Endometrial microvascular endothelial cells (primary cell): ENCODE results near the gene NEU2. TPM values are rescaled to one million over a fixed set of nuclear protein-coding genes. Genes with fewer than 3 reads are reported as not detected.
"Not testable (repeated sequence)": the region's sequence is repeated elsewhere in the genome, so short reads cannot be mapped to it uniquely, and the experiment has no call there.

Source experiments
- in situ Hi-C: cut with HindIII; loops from 2 replicates; pipeline ENCODE4 v1.10.0; 2017; ENCODE audit warnings: low sequenced_read_pairs, low pct_unique_long_range_greater_than_20kb; ENCODE audit errors: inconsistent ontology term
- total RNA-seq: library from RNA; depleted of rRNA; stranded (reverse); fragments of >200 nt; gene quantifications from one replicate; pipeline ENCODE4 v1.2.3, GENCODE V29; 2015; ENCODE audit errors: inconsistent ontology term

NEU2 gene
- total RNA-seq, 1 donor from 2014 or later, result not detected

DNA sequence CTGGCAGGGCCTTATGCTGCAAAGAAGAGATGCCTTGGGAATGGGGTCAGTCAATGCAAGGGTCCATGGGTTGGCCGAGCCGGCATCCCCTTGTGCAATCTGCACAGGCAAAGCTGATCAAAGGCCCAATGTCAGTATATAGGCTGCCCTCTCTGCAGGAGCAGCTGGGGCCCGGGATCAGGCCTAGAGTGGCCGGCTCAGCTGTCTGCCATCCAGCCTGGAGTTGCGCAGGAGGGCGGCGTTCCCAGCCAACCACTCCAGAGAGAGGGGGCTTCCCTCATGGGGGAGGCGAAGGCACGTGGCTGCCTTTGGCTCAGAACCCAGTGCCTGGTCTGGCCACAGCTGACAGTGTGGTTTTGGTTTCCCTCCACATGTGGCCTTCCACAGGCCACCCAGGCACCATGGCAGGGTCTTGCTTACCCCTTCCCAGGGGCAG lies 31.5 kb downstream of the NEU2 start:
- in situ Hi-C loops, result no loop called here

- in situ Hi-C loops, result no loop called here
Measured at GRCh38 chr2:233064530-233065199, 32.2 kb downstream of the NEU2 start.

- in situ Hi-C loops, result not testable (repeated sequence)
Measured at GRCh38 chr2:233065200-233065589, 32.7 kb downstream of the NEU2 start.

DNA sequence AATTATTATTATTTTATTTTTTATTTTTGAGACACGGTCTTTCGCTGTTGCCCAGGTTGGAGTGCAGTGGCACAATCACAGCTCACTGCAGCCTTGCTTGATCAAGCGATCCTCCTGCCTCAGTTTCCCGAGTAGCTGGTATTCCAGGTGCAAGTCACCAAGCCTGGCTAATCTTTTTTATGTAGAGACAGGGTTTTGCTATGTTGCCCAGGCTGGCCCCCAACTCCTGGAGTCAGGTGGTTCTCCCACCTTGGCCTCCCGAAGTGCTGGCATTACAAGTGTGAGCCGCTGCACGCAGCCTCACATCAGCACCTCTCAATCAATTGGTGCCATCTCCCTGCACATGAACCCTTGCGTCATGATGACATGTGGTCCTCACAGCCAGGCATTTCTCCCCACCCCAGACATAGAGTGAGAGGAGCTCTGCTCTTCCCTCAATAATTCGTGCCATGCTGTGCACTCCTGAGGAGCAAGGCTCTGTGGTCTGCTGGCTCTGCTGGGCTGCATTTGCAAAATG lies 33.5 kb downstream of the NEU2 start:
- in situ Hi-C loops, result no loop called here

- in situ Hi-C loops, result no loop called here
Measured at GRCh38 chr2:233068762-233069418, 36.4 kb downstream of the NEU2 start.

GRCh38 chr2:233072838-233073237 lies 40.4 kb downstream of the NEU2 start:
- in situ Hi-C loops, result no loop called here

DNA sequence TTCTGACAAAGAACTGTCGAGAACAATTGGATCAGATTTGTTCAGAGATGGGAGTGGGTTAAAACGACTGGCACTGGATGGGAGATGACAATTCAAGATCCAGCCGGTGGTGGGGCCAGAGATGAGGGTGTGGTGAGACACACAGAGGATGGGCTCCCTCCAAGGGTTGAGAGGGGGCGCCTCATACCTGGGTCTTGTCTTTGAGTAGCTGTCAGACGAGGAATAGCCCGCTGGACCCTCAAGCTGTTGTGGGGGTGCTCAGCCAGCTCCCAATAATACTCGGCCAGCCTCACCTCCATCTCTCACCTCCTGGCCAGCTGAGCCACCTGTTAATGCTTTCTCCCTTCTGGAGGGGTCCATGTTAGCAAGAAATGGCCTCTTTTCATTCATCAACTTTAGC lies 41.6 kb downstream of the NEU2 start:
- in situ Hi-C loops, result no loop called here

- in situ Hi-C loops, result loop anchor here (25.0 kb wide), 1 partner anchor 162 kb away; no protein-coding TSS in a partner anchor
Measured at GRCh38 chr2:233075141-233075965, 42.9 kb downstream of the NEU2 start.

DNA sequence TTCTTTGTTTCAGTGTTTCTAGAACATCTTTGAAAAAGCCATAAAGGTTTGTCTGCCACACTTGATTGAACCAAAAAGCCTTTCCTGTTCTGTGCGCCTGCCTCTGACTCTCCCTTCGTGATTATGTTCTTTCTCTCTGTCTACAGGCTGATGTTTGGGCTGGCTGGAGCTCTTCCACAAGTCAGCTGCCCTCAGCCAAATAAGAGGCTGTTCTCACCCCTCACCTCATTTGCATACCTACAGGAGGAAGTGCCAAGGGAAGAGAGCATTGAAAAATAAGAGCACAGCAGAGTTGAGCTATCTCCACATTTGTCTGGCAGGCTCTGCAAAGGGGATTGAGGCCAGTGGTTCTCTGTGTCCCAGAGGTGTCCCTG lies 43.5 kb downstream of the NEU2 start:
- in situ Hi-C loops, result loop anchor here (25.0 kb wide), 1 partner anchor 161 kb away; no protein-coding TSS in a partner anchor

DNA sequence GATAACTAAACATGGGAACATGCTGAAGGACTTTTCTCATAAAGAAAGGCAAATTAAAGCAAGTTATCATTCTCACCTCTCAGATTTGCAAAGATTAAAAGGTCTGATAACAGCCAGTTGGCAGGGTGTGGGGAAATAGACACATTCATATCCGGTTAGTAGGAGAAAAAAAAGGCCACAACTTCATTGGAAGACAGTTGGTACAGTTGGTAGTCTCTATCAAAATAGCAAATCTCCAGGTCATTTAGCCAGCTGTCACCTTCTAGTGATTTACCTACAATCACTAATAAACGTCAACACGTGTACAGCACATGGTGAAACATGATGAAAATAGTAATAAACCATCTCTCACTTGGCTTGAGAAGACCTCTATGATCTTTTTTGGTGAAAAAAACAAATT lies 44.3 kb downstream of the NEU2 start:
- in situ Hi-C loops, result loop anchor here (25.0 kb wide), 1 partner anchor 161 kb away; no protein-coding TSS in a partner anchor

DNA sequence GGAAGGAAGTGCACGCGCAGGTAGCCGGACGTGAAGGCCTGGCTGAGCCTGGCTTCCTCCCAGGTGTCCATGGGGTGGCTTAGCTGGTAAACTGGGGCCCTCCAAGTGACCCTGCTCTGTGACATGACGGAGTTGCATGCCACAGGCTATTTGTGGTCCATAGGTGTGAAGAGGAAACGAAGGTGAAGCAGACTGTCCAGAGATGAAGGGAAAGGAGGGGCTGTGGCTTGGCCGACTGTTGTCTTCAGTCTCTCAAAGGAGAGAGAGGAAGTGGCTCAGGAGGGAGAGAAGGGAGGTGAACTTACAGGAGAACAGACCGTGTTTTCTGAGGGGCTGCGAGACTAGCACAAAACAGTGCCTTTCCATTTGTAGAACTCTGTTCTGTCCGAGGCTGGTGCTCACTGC lies 47.0 kb downstream of the NEU2 start:
- in situ Hi-C loops, result loop anchor here (25.0 kb wide), 1 partner anchor 158 kb away; no protein-coding TSS in a partner anchor

DNA sequence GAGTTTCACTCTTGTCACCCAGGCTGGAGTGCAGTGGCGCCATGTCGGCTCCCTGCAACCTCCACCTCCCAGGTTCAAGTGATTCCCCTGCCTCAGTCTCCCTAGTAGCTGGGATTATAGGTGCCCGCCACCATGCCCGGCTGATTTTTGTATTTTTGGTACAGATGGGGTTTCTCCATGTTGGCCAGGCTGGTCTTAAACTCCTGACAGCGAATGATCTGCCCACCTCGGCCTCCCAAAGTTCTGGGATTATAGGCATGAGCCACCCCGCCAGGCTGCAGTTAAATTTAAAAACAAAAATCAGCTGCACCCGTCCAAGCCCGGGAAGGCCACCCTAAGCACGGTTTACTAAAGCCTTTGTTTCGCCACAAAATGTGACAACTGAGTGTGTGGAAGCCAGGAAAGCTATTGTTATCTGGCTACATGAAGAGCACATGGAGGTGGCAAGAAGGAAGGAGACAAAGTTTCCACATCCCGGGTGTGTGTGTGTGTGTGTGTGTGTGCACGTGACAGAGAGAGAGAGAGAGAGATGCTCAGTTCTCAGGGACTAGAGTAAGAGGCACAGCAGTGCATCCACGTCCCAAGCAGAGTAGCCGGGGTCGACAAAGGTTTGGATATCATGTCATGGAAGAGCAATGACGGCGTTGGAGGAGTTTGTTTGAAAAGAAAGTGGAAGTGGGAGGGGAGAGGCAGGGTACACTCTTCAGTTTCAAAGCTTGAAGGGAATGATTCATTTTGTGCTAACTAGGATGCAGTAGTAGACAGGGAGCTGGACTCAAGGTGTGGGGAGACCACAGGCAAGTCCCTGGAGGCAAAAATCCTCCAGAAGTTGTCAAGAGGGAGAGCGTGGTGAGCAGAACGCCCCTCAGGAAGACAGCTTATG lies 47.7 kb downstream of the NEU2 start:
- in situ Hi-C loops, result loop anchor here (25.0 kb wide), 1 partner anchor 157 kb away; no protein-coding TSS in a partner anchor

GRCh38 chr2:233080836-233081229 lies 48.4 kb downstream of the NEU2 start:
- in situ Hi-C loops, result loop anchor here (25.0 kb wide), 1 partner anchor 156 kb away; no protein-coding TSS in a partner anchor

- in situ Hi-C loops, result loop anchor here (25.0 kb wide), 1 partner anchor 156 kb away; no protein-coding TSS in a partner anchor
Measured at GRCh38 chr2:233081232-233081730, 48.8 kb downstream of the NEU2 start.

DNA sequence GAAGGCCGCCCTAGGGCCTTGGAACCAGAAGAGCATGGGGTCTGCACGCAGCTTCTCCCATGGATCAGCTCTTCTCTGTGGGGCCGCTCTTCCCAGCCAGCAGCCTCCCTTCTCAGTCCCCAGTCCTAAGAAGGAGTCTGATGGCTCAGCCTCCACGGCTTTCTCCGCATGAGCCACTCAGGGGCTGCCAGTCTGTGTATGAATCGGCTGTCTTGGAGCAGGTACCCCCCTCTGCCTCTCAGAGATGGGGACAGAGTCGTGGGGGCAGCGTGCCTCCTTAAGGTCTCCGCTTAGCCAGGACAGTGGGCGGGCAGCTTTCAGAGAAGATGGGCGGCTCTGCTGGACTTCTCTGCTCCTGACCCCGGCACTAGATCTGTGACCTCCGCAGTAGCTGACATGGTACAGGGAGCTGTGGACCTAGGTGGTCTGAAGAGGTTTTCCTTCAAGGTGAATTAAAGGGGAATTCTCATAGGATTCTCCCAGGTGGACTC lies 49.3 kb downstream of the NEU2 start:
- in situ Hi-C loops, result loop anchor here (25.0 kb wide), 1 partner anchor 156 kb away; no protein-coding TSS in a partner anchor

- in situ Hi-C loops, result loop anchor here (25.0 kb wide), 1 partner anchor 155 kb away; no protein-coding TSS in a partner anchor
Measured at GRCh38 chr2:233082222-233082930, 49.9 kb downstream of the NEU2 start.
